Measurements from ENCODE around the gene NCAPG2. TPM values are rescaled to one million over a fixed set of nuclear protein-coding genes. Genes with fewer than 3 reads are reported as not detected.
A peak's percentile ranks its signal among the peaks of the same experiment; 100 is the strongest.

NCAPG2 gene
- total and polyA plus RNA-seq, 2 of the 13 experiments (the other 11 are each of a cell fraction or from before 2014, with no cell fraction given): 15.1 to 30.7 TPM

DNA sequence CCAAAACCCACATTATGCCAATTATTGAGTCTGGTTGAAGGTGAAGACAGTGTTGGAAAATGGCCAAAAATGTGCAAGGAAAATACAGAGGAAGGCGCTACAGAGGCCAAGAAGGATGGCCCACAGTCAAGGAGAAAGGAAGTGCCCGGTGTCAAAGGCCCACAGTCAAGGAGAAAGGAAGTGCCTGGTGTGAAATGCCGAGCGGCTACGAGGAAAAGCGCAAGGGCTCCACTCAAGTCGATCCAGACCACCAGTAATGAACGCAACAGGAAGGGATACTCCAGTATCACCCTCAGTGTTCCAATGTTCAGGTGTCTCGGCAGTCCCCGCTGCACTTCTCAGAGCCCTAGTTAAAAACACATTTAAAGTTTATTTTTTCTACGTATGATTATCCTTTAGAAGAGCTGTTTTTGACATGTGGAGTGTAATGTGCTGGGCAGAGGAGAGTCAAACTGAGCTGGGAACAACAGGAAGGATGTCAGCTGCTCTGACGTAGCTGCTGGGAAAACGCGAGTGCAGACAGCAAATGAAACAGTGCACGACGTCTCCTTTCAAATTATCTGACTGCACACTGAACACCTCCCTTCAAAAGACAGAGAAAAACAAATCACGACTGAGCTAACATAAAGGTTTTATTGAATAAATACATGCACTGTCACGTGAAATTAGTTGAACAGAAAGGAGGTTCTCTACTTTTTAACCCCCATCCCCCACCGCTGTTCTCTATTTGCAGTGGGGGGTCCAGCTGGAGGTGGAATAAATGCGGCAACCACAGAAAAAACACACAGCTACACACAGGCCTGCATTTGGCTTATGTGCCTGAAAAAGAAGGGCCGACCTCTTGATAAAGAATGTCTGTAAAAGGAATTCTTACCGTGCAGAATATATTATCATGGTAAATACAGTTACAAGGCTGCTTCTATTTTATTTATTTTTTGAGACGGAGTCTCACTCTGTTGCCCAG lies 26.1 kb upstream of the NCAPG2 start:
- TF ChIP-seq, protein P1, sequence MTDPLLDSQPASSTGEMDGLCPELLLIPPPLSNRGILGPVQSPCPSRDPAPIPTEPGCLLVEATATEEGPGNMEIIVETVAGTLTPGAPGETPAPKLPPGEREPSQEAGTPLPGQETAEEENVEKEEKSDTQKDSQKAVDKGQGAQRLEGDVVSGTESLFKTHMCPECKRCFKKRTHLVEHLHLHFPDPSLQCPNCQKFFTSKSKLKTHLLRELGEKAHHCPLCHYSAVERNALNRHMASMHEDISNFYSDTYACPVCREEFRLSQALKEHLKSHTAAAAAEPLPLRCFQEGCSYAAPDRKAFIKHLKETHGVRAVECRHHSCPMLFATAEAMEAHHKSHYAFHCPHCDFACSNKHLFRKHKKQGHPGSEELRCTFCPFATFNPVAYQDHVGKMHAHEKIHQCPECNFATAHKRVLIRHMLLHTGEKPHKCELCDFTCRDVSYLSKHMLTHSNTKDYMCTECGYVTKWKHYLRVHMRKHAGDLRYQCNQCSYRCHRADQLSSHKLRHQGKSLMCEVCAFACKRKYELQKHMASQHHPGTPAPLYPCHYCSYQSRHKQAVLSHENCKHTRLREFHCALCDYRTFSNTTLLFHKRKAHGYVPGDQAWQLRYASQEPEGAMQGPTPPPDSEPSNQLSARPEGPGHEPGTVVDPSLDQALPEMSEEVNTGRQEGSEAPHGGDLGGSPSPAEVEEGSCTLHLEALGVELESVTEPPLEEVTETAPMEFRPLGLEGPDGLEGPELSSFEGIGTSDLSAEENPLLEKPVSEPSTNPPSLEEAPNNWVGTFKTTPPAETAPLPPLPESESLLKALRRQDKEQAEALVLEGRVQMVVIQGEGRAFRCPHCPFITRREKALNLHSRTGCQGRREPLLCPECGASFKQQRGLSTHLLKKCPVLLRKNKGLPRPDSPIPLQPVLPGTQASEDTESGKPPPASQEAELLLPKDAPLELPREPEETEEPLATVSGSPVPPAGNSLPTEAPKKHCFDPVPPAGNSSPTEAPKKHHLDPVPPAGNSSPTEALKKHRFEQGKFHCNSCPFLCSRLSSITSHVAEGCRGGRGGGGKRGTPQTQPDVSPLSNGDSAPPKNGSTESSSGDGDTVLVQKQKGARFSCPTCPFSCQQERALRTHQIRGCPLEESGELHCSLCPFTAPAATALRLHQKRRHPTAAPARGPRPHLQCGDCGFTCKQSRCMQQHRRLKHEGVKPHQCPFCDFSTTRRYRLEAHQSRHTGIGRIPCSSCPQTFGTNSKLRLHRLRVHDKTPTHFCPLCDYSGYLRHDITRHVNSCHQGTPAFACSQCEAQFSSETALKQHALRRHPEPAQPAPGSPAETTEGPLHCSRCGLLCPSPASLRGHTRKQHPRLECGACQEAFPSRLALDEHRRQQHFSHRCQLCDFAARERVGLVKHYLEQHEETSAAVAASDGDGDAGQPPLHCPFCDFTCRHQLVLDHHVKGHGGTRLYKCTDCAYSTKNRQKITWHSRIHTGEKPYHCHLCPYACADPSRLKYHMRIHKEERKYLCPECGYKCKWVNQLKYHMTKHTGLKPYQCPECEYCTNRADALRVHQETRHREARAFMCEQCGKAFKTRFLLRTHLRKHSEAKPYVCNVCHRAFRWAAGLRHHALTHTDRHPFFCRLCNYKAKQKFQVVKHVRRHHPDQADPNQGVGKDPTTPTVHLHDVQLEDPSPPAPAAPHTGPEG (CRISPR knock-in tag; IDR thresholded peaks at IDR 0.05): no peak
- TF ChIP-seq, protein P2, sequence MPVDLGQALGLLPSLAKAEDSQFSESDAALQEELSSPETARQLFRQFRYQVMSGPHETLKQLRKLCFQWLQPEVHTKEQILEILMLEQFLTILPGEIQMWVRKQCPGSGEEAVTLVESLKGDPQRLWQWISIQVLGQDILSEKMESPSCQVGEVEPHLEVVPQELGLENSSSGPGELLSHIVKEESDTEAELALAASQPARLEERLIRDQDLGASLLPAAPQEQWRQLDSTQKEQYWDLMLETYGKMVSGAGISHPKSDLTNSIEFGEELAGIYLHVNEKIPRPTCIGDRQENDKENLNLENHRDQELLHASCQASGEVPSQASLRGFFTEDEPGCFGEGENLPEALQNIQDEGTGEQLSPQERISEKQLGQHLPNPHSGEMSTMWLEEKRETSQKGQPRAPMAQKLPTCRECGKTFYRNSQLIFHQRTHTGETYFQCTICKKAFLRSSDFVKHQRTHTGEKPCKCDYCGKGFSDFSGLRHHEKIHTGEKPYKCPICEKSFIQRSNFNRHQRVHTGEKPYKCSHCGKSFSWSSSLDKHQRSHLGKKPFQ (CRISPR knock-in tag; IDR thresholded peaks at IDR 0.05; ENCODE audit: insufficient replicate concordance): no peak
- TF ChIP-seq ZNF30 (CRISPR knock-in tag; IDR thresholded peaks at IDR 0.05) (no peak), FOSL1 (CRISPR knock-in tag; IDR thresholded peaks at IDR 0.05; ENCODE audit: borderline replicate concordance) (no peak), RBM22 (optimal IDR thresholded peaks at IDR 0.05; ENCODE audit: low read length) (peak; percentile 35)
- TF ChIP-seq, protein P3, sequence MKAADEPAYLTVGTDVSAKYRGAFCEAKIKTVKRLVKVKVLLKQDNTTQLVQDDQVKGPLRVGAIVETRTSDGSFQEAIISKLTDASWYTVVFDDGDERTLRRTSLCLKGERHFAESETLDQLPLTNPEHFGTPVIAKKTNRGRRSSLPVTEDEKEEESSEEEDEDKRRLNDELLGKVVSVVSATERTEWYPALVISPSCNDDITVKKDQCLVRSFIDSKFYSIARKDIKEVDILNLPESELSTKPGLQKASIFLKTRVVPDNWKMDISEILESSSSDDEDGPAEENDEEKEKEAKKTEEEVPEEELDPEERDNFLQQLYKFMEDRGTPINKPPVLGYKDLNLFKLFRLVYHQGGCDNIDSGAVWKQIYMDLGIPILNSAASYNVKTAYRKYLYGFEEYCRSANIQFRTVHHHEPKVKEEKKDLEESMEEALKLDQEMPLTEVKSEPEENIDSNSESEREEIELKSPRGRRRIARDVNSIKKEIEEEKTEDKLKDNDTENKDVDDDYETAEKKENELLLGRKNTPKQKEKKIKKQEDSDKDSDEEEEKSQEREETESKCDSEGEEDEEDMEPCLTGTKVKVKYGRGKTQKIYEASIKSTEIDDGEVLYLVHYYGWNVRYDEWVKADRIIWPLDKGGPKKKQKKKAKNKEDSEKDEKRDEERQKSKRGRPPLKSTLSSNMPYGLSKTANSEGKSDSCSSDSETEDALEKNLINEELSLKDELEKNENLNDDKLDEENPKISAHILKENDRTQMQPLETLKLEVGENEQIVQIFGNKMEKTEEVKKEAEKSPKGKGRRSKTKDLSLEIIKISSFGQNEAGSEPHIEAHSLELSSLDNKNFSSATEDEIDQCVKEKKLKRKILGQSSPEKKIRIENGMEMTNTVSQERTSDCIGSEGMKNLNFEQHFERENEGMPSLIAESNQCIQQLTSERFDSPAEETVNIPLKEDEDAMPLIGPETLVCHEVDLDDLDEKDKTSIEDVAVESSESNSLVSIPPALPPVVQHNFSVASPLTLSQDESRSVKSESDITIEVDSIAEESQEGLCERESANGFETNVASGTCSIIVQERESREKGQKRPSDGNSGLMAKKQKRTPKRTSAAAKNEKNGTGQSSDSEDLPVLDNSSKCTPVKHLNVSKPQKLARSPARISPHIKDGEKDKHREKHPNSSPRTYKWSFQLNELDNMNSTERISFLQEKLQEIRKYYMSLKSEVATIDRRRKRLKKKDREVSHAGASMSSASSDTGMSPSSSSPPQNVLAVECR (CRISPR knock-in tag; IDR thresholded peaks at IDR 0.05; ENCODE audit: borderline replicate concordance): no peak
- BruUV-seq (replicated peaks): no TSS peak
- no peak overlapping the region for H3K27ac ChIP-seq (ENCODE audit: extremely low read length, insufficient read depth, low read length)
- ChIA-PET POLR2A (interaction anchor here (1.1 kb wide), 1 partner anchor 23 kb away, joined by 3 read pairs; no protein-coding TSS in a partner anchor), CTCF (ENCODE audit: low intra/inter-chr PET ratio, low total read pairs) (no interaction called here)
- ATAC-seq (no peak), DNase-seq (ENCODE audit: low spot score) (no peak), FAIRE-seq (no peak)
- in situ Hi-C loops (cut with HindIII; ENCODE audit: extremely low pct_ligation_motif_present, low pct_unique_long_range_greater_than_20kb) (no loop called here), intact Hi-C loops (cut with micrococcal nuclease; ENCODE audit: unreplicated experiment) (no loop called here)
- H3K9me3 ChIP-seq (ENCODE audit: low read length): no peaks in the 10 kb centered on the region
- 95% methylated on average over 23 of the region's 23 CpGs for WGBS (ENCODE audit: low lambda C conversion rate)
- H2AFZ ChIP-seq (ENCODE audit: low read length): no peak overlapping the region
- no peaks in the 10 kb centered on the region for H3K27me3 ChIP-seq (ENCODE audit: control insufficient read depth in 1 of 2, insufficient read depth in 2 of 2, low read length in 2 of 2)
- no peaks in the 10 kb centered on the region for H3K4me1 ChIP-seq (ENCODE audit: insufficient read depth, low read length)
- H3K9ac ChIP-seq (ENCODE audit: insufficient read depth, low read depth, low read length): no peak overlapping the region
- no peaks in the 10 kb centered on the region for H4K20me1 ChIP-seq (ENCODE audit: insufficient read depth, low read length)
- H3K4me3 ChIP-seq (replicated peaks in 1 of 3; ENCODE audit: insufficient read depth in 1 of 3, low read depth in 2 of 3, low read length in 3 of 3): no peak overlapping the region
- peaks cover 4 to 13% of the 10 kb centered on the region in 2 experiments; a peak in 4 of 5 replicates for H3K36me3 ChIP-seq (replicated peaks in 1 of 2; ENCODE audit: control insufficient read depth in 1 of 2, insufficient read depth in 2 of 2, low read length in 2 of 2)
- H3K79me2 ChIP-seq (ENCODE audit: insufficient read depth, low read length): no peaks in the 10 kb centered on the region
- H3K4me2 ChIP-seq (ENCODE audit: low read depth, low read length): no peak overlapping the region

Data from HepG2 (cell line).